Calu3 (cell line): ENCODE measurements around the gene DOC2A. TPM values are rescaled to one million over a fixed set of nuclear protein-coding genes. Genes with fewer than 3 reads are reported as not detected.
A peak's percentile ranks its signal among the peaks of the same experiment; 100 is the strongest.

Experiments used
- BruUV-seq: library from RNA; stranded (reverse); fragments of 400-500 nt; replicated peaks from 2 replicates; lab custom pipeline; 2021; lab: Mats Ljungman, UMichigan
- CTCF ChIA-PET: fragments of 300-600 bp; sonication (Branson Sonifier 250); formaldehyde crosslinking; loops from one replicate; lab custom pipeline; 2022; ENCODE audit warnings: antibody characterized with exemption; lab: Charles Lee
- DNase-seq: peaks from one replicate; pipeline ENCODE4 v3.0.0; 2022
- H3K27ac Mint-ChIP-seq: one replicate; pipeline ENCODE4 v1.8.0; 2022; ENCODE audit warnings: mixed read lengths; ENCODE audit not compliant: unreplicated experiment
- H3K27me3 Mint-ChIP-seq: one replicate; pipeline ENCODE4 v1.8.0; 2022; ENCODE audit warnings: mixed read lengths; ENCODE audit not compliant: unreplicated experiment
- H3K36me3 Mint-ChIP-seq: one replicate; pipeline ENCODE4 v1.8.0; 2022; ENCODE audit warnings: mild to moderate bottlenecking, moderate library complexity, mixed read lengths; ENCODE audit not compliant: insufficient read depth, unreplicated experiment
- H3K4me1 Mint-ChIP-seq: one replicate; pipeline ENCODE4 v1.8.0; 2022; ENCODE audit warnings: mild to moderate bottlenecking, low read depth, mixed read lengths; ENCODE audit not compliant: unreplicated experiment
- H3K4me3 Mint-ChIP-seq: one replicate; pipeline ENCODE4 v1.8.0; 2022; ENCODE audit warnings: mild to moderate bottlenecking, low read depth, moderate library complexity, mixed read lengths; ENCODE audit not compliant: unreplicated experiment
- H3K9me3 Mint-ChIP-seq: one replicate; pipeline ENCODE4 v1.8.0; 2022; ENCODE audit warnings: low read depth, mixed read lengths; ENCODE audit not compliant: unreplicated experiment
- CTCF ChIP-seq: fragments of 200-600 bp; IDR thresholded peaks from one replicate; pipeline ENCODE4 v1.8.0; 2022; ENCODE audit warnings: antibody characterized with exemption; ENCODE audit not compliant: unreplicated experiment
- intact Hi-C: fragments of 100-400 bp; cut with micrococcal nuclease; formaldehyde crosslinking; loops from one replicate; pipeline ENCODE4 v1.10.0; 2022; ENCODE audit not compliant: unreplicated experiment
- total RNA-seq: library from RNA; stranded (reverse); gene quantifications from 2 replicates; pipeline ENCODE4 v1.2.3, GENCODE V29; 2022

DOC2A gene
- total RNA-seq, 1 experiment from 2014 or later, result 19.9 TPM

DNA sequence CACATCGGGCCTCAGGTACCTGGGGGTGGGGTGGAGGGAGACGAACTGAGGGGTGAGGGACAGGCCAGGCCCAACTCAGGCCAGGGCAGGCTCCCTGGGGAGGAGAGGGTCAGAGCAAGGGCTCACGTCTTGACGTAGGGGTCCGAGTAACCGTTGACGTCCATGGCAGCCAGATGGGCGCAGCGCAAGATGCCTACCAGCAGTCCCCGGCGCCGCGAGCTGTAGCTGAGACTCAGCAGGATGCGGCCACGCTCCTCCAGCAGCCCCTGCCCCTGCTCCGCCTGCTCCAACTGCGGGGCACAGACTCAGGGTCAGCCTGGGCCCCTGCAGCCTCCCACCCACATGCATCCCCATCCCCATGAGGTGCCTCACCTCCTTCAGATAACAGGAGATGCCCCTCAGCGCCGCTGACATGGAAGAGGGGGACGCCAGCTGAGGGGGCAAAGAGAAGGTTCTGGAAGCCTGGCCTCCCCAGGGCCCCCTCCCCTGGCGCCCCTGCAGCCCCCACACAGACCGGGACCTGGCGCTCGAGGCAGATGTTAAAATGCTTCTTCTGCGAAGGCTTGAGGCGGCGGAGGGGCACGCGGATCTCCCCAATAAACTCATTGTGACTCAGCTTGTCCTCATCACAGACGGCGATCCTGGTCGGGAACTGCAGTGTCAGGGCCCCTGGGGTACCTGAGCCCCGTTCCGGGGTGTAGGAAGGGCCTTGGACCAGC is 4.0 kb downstream of the DOC2A start:
- H3K4me1 Mint-ChIP-seq, result peaks cover 9% of the 10 kb centered on the region
- CTCF ChIA-PET, result interaction anchor here (0.7 kb wide), 1 partner anchor 34 kb away, joined by 3 read pairs; no protein-coding TSS in a partner anchor
- no peak for DNase-seq
- no peaks in the 10 kb centered on the region for H3K9me3 Mint-ChIP-seq
- TF ChIP-seq CTCF, result no peak
- no peak overlapping the region for H3K4me3 Mint-ChIP-seq
- peaks cover 66% of the 10 kb centered on the region for H3K36me3 Mint-ChIP-seq
- H3K27me3 Mint-ChIP-seq, result peaks cover 17% of the 10 kb centered on the region
- no TSS peak for BruUV-seq
- intact Hi-C loops, result loop anchor here (5.0 kb wide), 2 partner anchors 145 to 185 kb away; partner anchors contain the start of genes CDIPT and MVP
- no peak overlapping the region for H3K27ac Mint-ChIP-seq

- no peak for TF ChIP-seq CTCF
- DNase-seq, result no peak
- no peak overlapping the region for H3K27ac Mint-ChIP-seq
- no peak overlapping the region for H3K4me3 Mint-ChIP-seq
- H3K27me3 Mint-ChIP-seq, result peaks cover 13% of the 10 kb centered on the region
- peaks cover 6% of the 10 kb centered on the region for H3K4me1 Mint-ChIP-seq
- intact Hi-C loops, result loop anchor here (5.0 kb wide), 2 partner anchors 144 to 184 kb away; partner anchors contain the start of genes CDIPT and MVP
- CTCF ChIA-PET, result interaction anchor here (0.7 to 1.6 kb wide), 5 partner anchors 11 to 158 kb away, joined by 3 to 6 read pairs (median 4); partner anchors contain the start of gene HIRIP3
- no TSS peak for BruUV-seq
- no peaks in the 10 kb centered on the region for H3K9me3 Mint-ChIP-seq
- peaks cover 59% of the 10 kb centered on the region for H3K36me3 Mint-ChIP-seq
These were observed 4.7 kb downstream of the DOC2A start for GRCh38 chr16:30006095-30006473.

- peaks cover 6% of the 10 kb centered on the region for H3K4me1 Mint-ChIP-seq
- H3K27ac Mint-ChIP-seq, result no peak overlapping the region
- no peak overlapping the region for H3K4me3 Mint-ChIP-seq
- peaks cover 53% of the 10 kb centered on the region for H3K36me3 Mint-ChIP-seq
- DNase-seq, result peak; percentile 69
- peak; percentile 87 for TF ChIP-seq CTCF
- CTCF ChIA-PET, result interaction anchor here (0.7 to 1.6 kb wide), 6 partner anchors 10 to 157 kb away, joined by 3 to 6 read pairs (median 4); partner anchors contain the start of genes HIRIP3 and KCTD13
- H3K27me3 Mint-ChIP-seq, result peaks cover 8% of the 10 kb centered on the region
- intact Hi-C loops, result loop anchor here (2.0 to 5.0 kb wide), 3 partner anchors 107 to 183 kb away; partner anchors contain the start of genes CDIPT, MVP and SEZ6L2
- H3K9me3 Mint-ChIP-seq, result no peaks in the 10 kb centered on the region
- no TSS peak for BruUV-seq
These were observed 5.3 kb downstream of the DOC2A start for GRCh38 chr16:30005341-30006094.

DNA sequence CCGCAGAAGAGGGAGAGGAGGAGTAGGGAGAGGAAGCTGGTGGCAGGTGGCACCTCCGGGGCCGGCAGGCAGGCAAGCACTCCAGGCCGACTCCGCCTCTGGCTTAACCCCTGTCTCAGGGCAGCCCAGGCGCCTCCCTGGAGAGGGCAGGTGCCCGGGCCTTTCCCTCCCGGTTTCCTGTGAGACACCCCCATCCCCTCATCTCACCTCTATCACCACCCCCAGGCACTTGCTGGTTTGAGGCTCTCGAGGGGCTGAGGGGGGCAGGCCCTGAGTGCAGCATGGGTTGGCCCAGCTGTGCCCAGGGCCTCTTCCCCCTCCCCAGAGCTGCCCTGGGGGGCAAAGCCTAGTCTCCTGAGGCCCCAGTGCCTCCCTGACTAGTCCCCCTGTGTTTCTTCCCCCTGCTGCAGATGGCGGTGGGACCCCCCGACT is 6.0 kb downstream of the DOC2A start:
- no TSS peak for BruUV-seq

More for the DNA sequence above, 6.0 kb downstream of the DOC2A start:
- Mint-ChIP-seq H3K9me3 (no peaks in the 10 kb centered on the region), H3K27ac (peak overlapping the region; percentile 59), H3K4me1 (peaks cover 6% of the 10 kb centered on the region), H3K4me3 (no peak overlapping the region), H3K27me3 (peaks cover under 1% of the 10 kb centered on the region), H3K36me3 (peaks cover 48% of the 10 kb centered on the region)
- no peak for DNase-seq
- CTCF ChIA-PET, result interaction anchor here (0.6 to 1.6 kb wide), 4 partner anchors 23 to 79 kb away, joined by 3 to 12 read pairs (median 4); partner anchors contain the start of gene KCTD13
- TF ChIP-seq CTCF, result no peak
- intact Hi-C loops, result loop anchor here (2.0 to 5.0 kb wide), 3 partner anchors 106 to 183 kb away; partner anchors contain the start of genes CDIPT, MVP and SEZ6L2
